OCI-LY7 (cell line): ENCODE data around the gene ARHGAP31. TPM values are rescaled to one million over a fixed set of nuclear protein-coding genes. Genes with fewer than 3 reads are reported as not detected.
"Not testable (repeated sequence)": the region's sequence is repeated elsewhere in the genome, so short reads cannot be mapped to it uniquely, and the experiment has no call there.

ENCODE experiments used
- BruUV-seq: library from RNA; stranded (reverse); fragments of 400-500 nt; replicated peaks from 2 replicates; lab custom pipeline; 2021; lab: Mats Ljungman, UMichigan
- CTCF ChIA-PET: fragments of 300-600 bp; sonication (Branson Sonifier 250); formaldehyde crosslinking; loops from one replicate; lab custom pipeline; 2022; ENCODE audit warnings: antibody characterized with exemption; ENCODE audit not compliant: unreplicated experiment; lab: Charles Lee
- POLR2A ChIA-PET: fragments of 300-600 bp; sonication (Branson Sonifier 250); formaldehyde crosslinking; loops from one replicate; lab custom pipeline; 2022; ENCODE audit warnings: antibody characterized with exemption; lab: Charles Lee
- DNase-seq: peaks from one replicate; pipeline ENCODE4 v3.0.0-alpha.2; 2015; ENCODE audit warnings: low spot score
- H2AFZ ChIP-seq: fragments of 200-600 bp; sonication (generic), shearing (Covaris generic); 2 replicates; pipeline ENCODE4 v1.6.1; 2014; ENCODE audit warnings: mild to moderate bottlenecking, antibody characterized with exemption, low read length, moderate library complexity
- H3K27ac ChIP-seq: fragments of 200-600 bp; sonication (generic); 2 replicates; pipeline ENCODE4 v1.5.1; 2014; ENCODE audit warnings: mixed run types, low read depth, mild to moderate bottlenecking, moderate library complexity, low read length, inconsistent platforms; ENCODE audit not compliant: poor library complexity, severe bottlenecking
- H3K36me3 ChIP-seq: fragments of 200-600 bp; sonication (generic); 2 replicates; pipeline ENCODE4 v1.6.1; 2014; ENCODE audit warnings: mild to moderate bottlenecking, antibody characterized with exemption, low read length, moderate library complexity, mixed read lengths; ENCODE audit not compliant: insufficient read depth
- H3K4me1 ChIP-seq: fragments of 200-600 bp; sonication (generic); 2 replicates; pipeline ENCODE4 v1.5.1; 2014; ENCODE audit warnings: mild to moderate bottlenecking, low read length; ENCODE audit not compliant: insufficient read depth, poor library complexity, severe bottlenecking
- H3K4me2 ChIP-seq: fragments of 200-600 bp; sonication (generic); 2 replicates; pipeline ENCODE4 v1.6.1; 2014; ENCODE audit warnings: mild to moderate bottlenecking, low read length
- H3K4me3 ChIP-seq: fragments of 200-600 bp; sonication (generic); 2 replicates; pipeline ENCODE4 v1.5.1; 2014; ENCODE audit warnings: mild to moderate bottlenecking, low read depth, low read length; ENCODE audit not compliant: poor library complexity, severe bottlenecking
- H3K79me2 ChIP-seq: fragments of 200-600 bp; sonication (generic); 2 replicates; pipeline ENCODE4 v1.6.1; 2016; ENCODE audit warnings: low read depth, mild to moderate bottlenecking, low read length, moderate library complexity, mixed read lengths; ENCODE audit not compliant: insufficient read depth
- H3K9me2 ChIP-seq: fragments of 200-600 bp; sonication (generic); 2 replicates; pipeline ENCODE4 v1.6.1; 2016; ENCODE audit warnings: mild to moderate bottlenecking, low read length, mixed read lengths; ENCODE audit not compliant: insufficient read depth
- H3K9me3 ChIP-seq: fragments of 200-600 bp; sonication (generic); 2 replicates; pipeline ENCODE4 v1.6.1; 2014; ENCODE audit warnings: mild to moderate bottlenecking, mixed run types, low read length, mixed read lengths
- H4K20me1 ChIP-seq: fragments of 200-600 bp; sonication (generic); 2 replicates; pipeline ENCODE4 v1.6.1; 2014; ENCODE audit warnings: mild to moderate bottlenecking, antibody characterized with exemption, low read length, moderate library complexity, mixed read lengths; ENCODE audit not compliant: insufficient read depth
- CTCF ChIP-seq: fragments of 200-600 bp; sonication (generic); conservative IDR thresholded peaks from 2 replicates; pipeline ENCODE4 v1.5.1; 2014; ENCODE audit warnings: mild to moderate bottlenecking, antibody characterized with exemption, low read length, moderate library complexity, mixed read lengths
- EZH2phosphoT487 ChIP-seq: fragments of 200-600 bp; sonication (generic); IDR thresholded peaks from 2 replicates; pipeline ENCODE4 v1.6.1; 2018; ENCODE audit warnings: low read depth, borderline replicate concordance, mild to moderate bottlenecking, mixed run types, antibody characterized with exemption, low read length, moderate library complexity, mixed read lengths
- intact Hi-C: fragments of 100-400 bp; cut with micrococcal nuclease; formaldehyde crosslinking; loops from one replicate; pipeline ENCODE4 v1.10.0; 2022; ENCODE audit not compliant: unreplicated experiment
- total RNA-seq, 2 experiments: library from RNA; depleted of rRNA in 1 of 2; stranded (reverse); fragments of >200 nt in 1 of 2; shearing (Covaris generic) in 1 of 2; gene quantifications; 2 replicates each; pipeline ENCODE4 v1.2.3, GENCODE V29; 2014 to 2022

Gene ARHGAP31
- total RNA-seq, 2 experiments from 2014 or later, result 2.8 to 4.1 TPM

GRCh38 chr3:119365418-119365817 is 71.2 kb downstream of the ARHGAP31 start:
- no peak overlapping the region for H3K4me3 ChIP-seq
- TF ChIP-seq CTCF (no peak), EZH2phosphoT487 (no peak)
- ChIA-PET POLR2A (interaction anchor here (0.6 to 1.2 kb wide), 2 partner anchors 12 to 37 kb away, joined by 3 read pairs; no protein-coding TSS in a partner anchor), CTCF (no interaction called here)
- H3K9me2 ChIP-seq, result no peaks in the 10 kb centered on the region
- no peaks in the 10 kb centered on the region for H3K9me3 ChIP-seq
- intact Hi-C loops, result no loop called here
- no peak for DNase-seq
- no peaks in the 10 kb centered on the region for H3K79me2 ChIP-seq
- H4K20me1 ChIP-seq, result no peaks in the 10 kb centered on the region
- H2AFZ ChIP-seq, result no peak overlapping the region
- H3K4me1 ChIP-seq, result peaks cover under 1% of the 10 kb centered on the region
- no peaks in the 10 kb centered on the region for H3K36me3 ChIP-seq
- no peak overlapping the region for H3K4me2 ChIP-seq
- H3K27ac ChIP-seq, result no peak overlapping the region
- BruUV-seq, result no TSS peak

GRCh38 chr3:119367000-119367399 is 72.8 kb downstream of the ARHGAP31 start:
- BruUV-seq, result no TSS peak
- Histone ChIP-seq H3K4me3 (no peak overlapping the region), H4K20me1 (no peaks in the 10 kb centered on the region), H3K4me1 (no peaks in the 10 kb centered on the region), H3K9me3 (no peaks in the 10 kb centered on the region), H3K4me2 (no peak overlapping the region), H3K27ac (no peak overlapping the region), H3K36me3 (no peaks in the 10 kb centered on the region), H2AFZ (no peak overlapping the region), H3K9me2 (no peaks in the 10 kb centered on the region), H3K79me2 (no peaks in the 10 kb centered on the region)
- intact Hi-C loops, result no loop called here
- POLR2A ChIA-PET, result interaction anchor here (0.7 kb wide), 2 partner anchors 89 to 247 kb away, joined by 3 to 4 read pairs; no protein-coding TSS in a partner anchor
- DNase-seq, result no peak
- TF ChIP-seq CTCF (no peak), EZH2phosphoT487 (no peak)
- CTCF ChIA-PET, result no interaction called here

GRCh38 chr3:119368298-119368697 is 74.1 kb downstream of the ARHGAP31 start:
- no peak for DNase-seq
- no peak overlapping the region for H3K27ac ChIP-seq
- no peaks in the 10 kb centered on the region for H3K9me2 ChIP-seq
- H3K79me2 ChIP-seq, result no peaks in the 10 kb centered on the region
- no peaks in the 10 kb centered on the region for H3K4me1 ChIP-seq
- H3K4me3 ChIP-seq, result no peak overlapping the region
- ChIA-PET POLR2A (interaction anchor here (0.5 to 0.6 kb wide), 2 partner anchors 17 to 23 kb away, joined by 3 read pairs; no protein-coding TSS in a partner anchor), CTCF (no interaction called here)
- no peaks in the 10 kb centered on the region for H3K36me3 ChIP-seq
- TF ChIP-seq CTCF (no peak), EZH2phosphoT487 (no peak)
- intact Hi-C loops, result no loop called here
- no TSS peak for BruUV-seq
- H2AFZ ChIP-seq, result no peak overlapping the region
- H3K4me2 ChIP-seq, result no peak overlapping the region
- H4K20me1 ChIP-seq, result no peaks in the 10 kb centered on the region
- no peaks in the 10 kb centered on the region for H3K9me3 ChIP-seq

GRCh38 chr3:119371786-119372185 is 77.6 kb downstream of the ARHGAP31 start:
- POLR2A ChIA-PET, result interaction anchor here (0.6 kb wide), 1 partner anchor 10 kb away, joined by 6 read pairs; no protein-coding TSS in a partner anchor
- intact Hi-C loops, H3K79me2 ChIP-seq, H2AFZ ChIP-seq, H3K9me3 ChIP-seq, H3K9me2 ChIP-seq, H3K4me1 ChIP-seq, H4K20me1 ChIP-seq, H3K27ac ChIP-seq, H3K4me2 ChIP-seq, BruUV-seq, CTCF ChIA-PET, H3K36me3 ChIP-seq, H3K4me3 ChIP-seq, DNase-seq: not testable (repeated sequence)
